ENCODE data around the gene RGSL1. TPM values are rescaled to one million over a fixed set of nuclear protein-coding genes. Genes with fewer than 3 reads are reported as not detected.

Gene RGSL1
- total and polyA plus RNA-seq, 2 experiments from 2014 or later, result not detected

DNA sequence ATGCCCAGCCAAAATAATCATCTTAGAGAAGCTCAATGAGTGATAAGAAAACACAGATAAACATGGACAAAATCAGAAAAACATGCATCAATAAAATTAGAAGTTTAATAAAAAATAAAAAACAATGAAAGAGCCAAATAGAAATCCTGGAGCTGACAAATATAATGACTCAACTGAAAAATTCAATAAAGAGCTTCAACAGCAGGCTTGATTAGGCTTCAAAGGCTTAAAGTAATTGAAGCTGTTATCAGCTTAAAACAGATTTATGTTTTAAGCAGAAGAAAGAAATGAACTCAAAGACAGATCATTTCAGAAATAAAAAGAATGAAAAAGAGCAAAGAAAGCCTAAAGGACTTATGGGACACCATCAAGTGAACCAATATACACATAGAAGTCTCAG is 28.3 kb downstream of the RGSL1 start:
- DNase-seq, result no peak
- no peaks in the 10 kb centered on the region for H3K36me3 ChIP-seq (ENCODE audit: low read depth)
- no peak overlapping the region for H3K4me2 ChIP-seq (ENCODE audit: unreplicated experiment)
- H3K4me3 ChIP-seq, result no peak overlapping the region
- no peak overlapping the region for H3K9ac ChIP-seq
- H3K79me2 ChIP-seq (ENCODE audit: insufficient read depth), result no peaks in the 10 kb centered on the region
- no peaks in the 10 kb centered on the region for H3K27me3 ChIP-seq (replicated peaks; ENCODE audit: insufficient read depth)
- TF ChIP-seq EZH2 (IDR thresholded peaks at IDR 0.05; ENCODE audit: insufficient read depth, poor library complexity, severe bottlenecking), result no peak
- TF ChIP-seq EZH2phosphoT487 (IDR thresholded peaks at IDR 0.05; ENCODE audit: insufficient read depth, low read depth), result no peak
- no peaks in the 10 kb centered on the region for H3F3A ChIP-seq (ENCODE audit: insufficient read depth)
- in situ Hi-C loops (cut with MboI), result no loop called here
- no peak overlapping the region for H3K27ac ChIP-seq
- H3K9me3 ChIP-seq (ENCODE audit: low read depth), result no peaks in the 10 kb centered on the region
- no peaks in the 10 kb centered on the region for H3K4me1 ChIP-seq (ENCODE audit: insufficient read depth)
- H3K9me2 ChIP-seq (ENCODE audit: insufficient read depth), result no peaks in the 10 kb centered on the region
- no peak overlapping the region for H2AFZ ChIP-seq
- no peaks in the 10 kb centered on the region for H4K20me1 ChIP-seq (ENCODE audit: insufficient read depth)

DNA sequence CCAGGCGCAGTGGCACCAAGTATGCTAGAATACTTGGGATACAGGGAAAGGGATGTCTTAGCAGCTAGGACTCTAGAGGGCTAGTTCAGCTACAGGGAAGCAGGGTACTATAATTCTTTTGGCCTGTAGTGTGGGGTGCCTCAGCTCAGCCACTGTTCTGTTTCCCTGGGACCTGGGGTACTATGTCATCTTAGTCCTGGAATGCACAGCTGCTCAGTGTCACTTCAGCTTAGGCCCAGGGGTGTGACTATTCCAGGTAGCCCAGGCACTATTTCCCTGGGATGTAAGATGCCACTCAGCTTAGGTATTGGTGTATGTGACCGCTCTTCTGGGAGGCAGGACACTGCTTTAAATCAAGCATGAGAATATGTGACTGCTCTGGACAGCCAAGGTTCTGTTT is 34.1 kb downstream of the RGSL1 start:
- H3K4me2 ChIP-seq (ENCODE audit: unreplicated experiment), result no peak overlapping the region
- no peak overlapping the region for H3K9ac ChIP-seq
- DNase-seq, result no peak
- H3K4me1 ChIP-seq (ENCODE audit: insufficient read depth), result no peaks in the 10 kb centered on the region
- no peaks in the 10 kb centered on the region for H3F3A ChIP-seq (ENCODE audit: insufficient read depth)
- H3K9me2 ChIP-seq (ENCODE audit: insufficient read depth), result no peaks in the 10 kb centered on the region
- H3K27me3 ChIP-seq (replicated peaks; ENCODE audit: insufficient read depth), result no peaks in the 10 kb centered on the region; the same call in 1 of the 2 replicates
- no peak overlapping the region for H2AFZ ChIP-seq
- no peak overlapping the region for H3K27ac ChIP-seq
- TF ChIP-seq EZH2 (IDR thresholded peaks at IDR 0.05; ENCODE audit: insufficient read depth, poor library complexity, severe bottlenecking), result no peak
- TF ChIP-seq EZH2phosphoT487 (IDR thresholded peaks at IDR 0.05; ENCODE audit: insufficient read depth, low read depth), result no peak
- H3K4me3 ChIP-seq, result no peak overlapping the region
- 43 to 55% methylated on average over 2 of the region's 2 CpGs for WGBS, 2 experiments (ENCODE audit: low coverage in 1 of 2, low lambda C conversion rate in 2 of 2, missing lambda C conversion rate in 2 of 2)
- H3K79me2 ChIP-seq (ENCODE audit: insufficient read depth), result no peaks in the 10 kb centered on the region
- no peaks in the 10 kb centered on the region for H4K20me1 ChIP-seq (ENCODE audit: insufficient read depth)
- in situ Hi-C loops (cut with MboI), result no loop called here
- no peaks in the 10 kb centered on the region for H3K36me3 ChIP-seq (ENCODE audit: low read depth)
- no peaks in the 10 kb centered on the region for H3K9me3 ChIP-seq (ENCODE audit: low read depth)

DNA sequence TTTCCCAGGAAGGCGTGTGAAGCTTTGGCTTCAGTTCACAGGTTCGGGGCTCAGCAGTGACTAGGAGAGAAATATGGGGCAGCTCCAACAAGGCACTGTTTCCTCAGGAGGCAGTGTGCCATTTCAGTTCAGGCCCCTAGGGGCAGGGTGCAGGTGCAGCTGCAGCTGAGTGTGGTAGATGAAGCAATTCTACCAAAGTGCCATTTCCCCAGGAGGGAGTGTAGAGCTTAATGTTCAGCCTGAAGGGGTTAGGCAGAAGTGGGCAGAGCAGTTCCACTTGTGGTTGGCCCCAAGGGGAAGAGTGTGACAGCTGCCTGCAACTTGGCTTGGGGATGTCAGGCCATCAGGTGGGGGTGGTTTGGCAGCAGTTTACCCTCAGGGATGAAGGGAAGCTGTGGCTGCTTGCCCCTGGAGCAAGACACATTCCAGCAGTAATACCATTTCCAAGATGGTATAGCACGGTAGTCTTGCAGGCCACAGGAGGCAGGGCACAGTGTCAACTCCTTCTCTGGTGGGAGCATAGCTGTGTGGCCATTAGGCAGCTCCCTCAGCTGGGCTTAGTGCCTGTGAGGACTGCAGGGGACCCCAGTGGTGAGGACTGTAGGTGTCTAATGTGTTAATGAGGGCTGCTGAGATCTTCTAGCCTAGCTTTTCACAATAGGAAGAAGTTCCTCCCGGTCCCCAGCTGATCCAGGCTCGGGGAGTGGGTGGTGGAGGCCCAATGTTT is 34.7 kb downstream of the RGSL1 start:
- no peaks in the 10 kb centered on the region for H3F3A ChIP-seq (ENCODE audit: insufficient read depth)
- no peaks in the 10 kb centered on the region for H3K9me2 ChIP-seq (ENCODE audit: insufficient read depth)
- H3K9ac ChIP-seq, result no peak overlapping the region
- H3K79me2 ChIP-seq (ENCODE audit: insufficient read depth), result no peaks in the 10 kb centered on the region
- DNase-seq, result no peak
- no peak overlapping the region for H2AFZ ChIP-seq
- no peaks in the 10 kb centered on the region for H3K9me3 ChIP-seq (ENCODE audit: low read depth)
- TF ChIP-seq EZH2phosphoT487 (IDR thresholded peaks at IDR 0.05; ENCODE audit: insufficient read depth, low read depth) (no peak), EZH2 (IDR thresholded peaks at IDR 0.05; ENCODE audit: insufficient read depth, poor library complexity, severe bottlenecking) (no peak)
- no peaks in the 10 kb centered on the region; the same call in 1 of the 2 replicates for H3K27me3 ChIP-seq (replicated peaks; ENCODE audit: insufficient read depth)
- in situ Hi-C loops (cut with MboI), result no loop called here
- H4K20me1 ChIP-seq (ENCODE audit: insufficient read depth), result no peaks in the 10 kb centered on the region
- H3K4me1 ChIP-seq (ENCODE audit: insufficient read depth), result no peaks in the 10 kb centered on the region
- H3K27ac ChIP-seq, result no peak overlapping the region
- no peak overlapping the region for H3K4me2 ChIP-seq (ENCODE audit: unreplicated experiment)
- H3K36me3 ChIP-seq (ENCODE audit: low read depth), result no peaks in the 10 kb centered on the region
- WGBS, 2 experiments (ENCODE audit: low coverage in 1 of 2, low lambda C conversion rate in 2 of 2, missing lambda C conversion rate in 2 of 2), result 6 to 26% methylated on average over 5 of the region's 5 CpGs
- H3K4me3 ChIP-seq, result no peak overlapping the region

DNA sequence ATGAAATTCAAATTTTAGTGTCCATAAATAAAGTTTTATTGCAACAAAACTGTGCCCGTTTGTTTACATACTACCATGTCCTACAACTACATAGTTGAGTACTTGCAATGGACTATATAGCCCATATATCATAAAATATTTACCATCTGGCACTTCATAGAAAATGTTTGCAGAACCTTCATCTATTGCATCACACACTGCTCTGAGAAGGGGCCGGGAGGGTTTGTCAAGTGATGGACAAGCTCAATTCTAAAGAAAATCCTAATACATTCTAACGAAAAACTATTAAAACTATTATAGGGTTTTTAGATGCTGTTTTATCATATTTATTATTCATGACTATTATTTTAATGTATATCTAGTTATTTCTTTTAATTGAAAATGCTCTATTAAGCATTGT is 35.9 kb downstream of the RGSL1 start:
- H3K27ac ChIP-seq, result no peak overlapping the region
- no peak overlapping the region for H3K4me2 ChIP-seq (ENCODE audit: unreplicated experiment)
- H2AFZ ChIP-seq, result no peak overlapping the region
- no peaks in the 10 kb centered on the region for H3K9me2 ChIP-seq (ENCODE audit: insufficient read depth)
- in situ Hi-C loops (cut with MboI), result no loop called here
- no peaks in the 10 kb centered on the region for H3F3A ChIP-seq (ENCODE audit: insufficient read depth)
- H3K9ac ChIP-seq, result no peak overlapping the region
- DNase-seq, result no peak
- H3K4me1 ChIP-seq (ENCODE audit: insufficient read depth), result no peaks in the 10 kb centered on the region
- TF ChIP-seq EZH2phosphoT487 (IDR thresholded peaks at IDR 0.05; ENCODE audit: insufficient read depth, low read depth) (no peak), EZH2 (IDR thresholded peaks at IDR 0.05; ENCODE audit: insufficient read depth, poor library complexity, severe bottlenecking) (no peak)
- no peak overlapping the region for H3K4me3 ChIP-seq
- 41 to 44% methylated on average over 3 of the region's 3 CpGs for WGBS, 2 experiments (ENCODE audit: low coverage in 1 of 2, low lambda C conversion rate in 2 of 2, missing lambda C conversion rate in 2 of 2)
- H3K36me3 ChIP-seq (ENCODE audit: low read depth), result no peaks in the 10 kb centered on the region
- H3K79me2 ChIP-seq (ENCODE audit: insufficient read depth), result no peaks in the 10 kb centered on the region
- H3K27me3 ChIP-seq (replicated peaks; ENCODE audit: insufficient read depth), result no peaks in the 10 kb centered on the region; the same call in 1 of the 2 replicates
- H4K20me1 ChIP-seq (ENCODE audit: insufficient read depth), result no peaks in the 10 kb centered on the region
- no peaks in the 10 kb centered on the region for H3K9me3 ChIP-seq (ENCODE audit: low read depth)

All from GM23248 (cell line).